IPS-15b (cell line): ENCODE data around the gene TTLL11.
"Not testable (repeated sequence)": the region's sequence is repeated elsewhere in the genome, so short reads cannot be mapped to it uniquely, and the experiment has no call there.

Source experiments
- H3K27me3 ChIP-seq: one replicate; pipeline ENCODE4 v1.6.1; 2013; ENCODE audit warnings: low read length; ENCODE audit not compliant: control insufficient read depth, insufficient read depth
- H3K36me3 ChIP-seq: one replicate; pipeline ENCODE4 v1.6.1; 2013; ENCODE audit warnings: low read length; ENCODE audit not compliant: control insufficient read depth, insufficient read depth
- H3K4me1 ChIP-seq: one replicate; pipeline ENCODE4 v1.6.1; 2013; ENCODE audit warnings: mild to moderate bottlenecking, low read length; ENCODE audit not compliant: control insufficient read depth, insufficient read depth
- H3K4me3 ChIP-seq: one replicate; pipeline ENCODE4 v1.5.1; 2013; ENCODE audit warnings: low read depth, low read length
- H3K9ac ChIP-seq: one replicate; pipeline ENCODE4 v1.6.1; 2013; ENCODE audit warnings: low read depth, mild to moderate bottlenecking, low read length
- H3K9me3 ChIP-seq: one replicate; pipeline ENCODE4 v1.6.1; 2013; ENCODE audit warnings: mild to moderate bottlenecking, low read length; ENCODE audit not compliant: control insufficient read depth, insufficient read depth

Gene TTLL11

DNA sequence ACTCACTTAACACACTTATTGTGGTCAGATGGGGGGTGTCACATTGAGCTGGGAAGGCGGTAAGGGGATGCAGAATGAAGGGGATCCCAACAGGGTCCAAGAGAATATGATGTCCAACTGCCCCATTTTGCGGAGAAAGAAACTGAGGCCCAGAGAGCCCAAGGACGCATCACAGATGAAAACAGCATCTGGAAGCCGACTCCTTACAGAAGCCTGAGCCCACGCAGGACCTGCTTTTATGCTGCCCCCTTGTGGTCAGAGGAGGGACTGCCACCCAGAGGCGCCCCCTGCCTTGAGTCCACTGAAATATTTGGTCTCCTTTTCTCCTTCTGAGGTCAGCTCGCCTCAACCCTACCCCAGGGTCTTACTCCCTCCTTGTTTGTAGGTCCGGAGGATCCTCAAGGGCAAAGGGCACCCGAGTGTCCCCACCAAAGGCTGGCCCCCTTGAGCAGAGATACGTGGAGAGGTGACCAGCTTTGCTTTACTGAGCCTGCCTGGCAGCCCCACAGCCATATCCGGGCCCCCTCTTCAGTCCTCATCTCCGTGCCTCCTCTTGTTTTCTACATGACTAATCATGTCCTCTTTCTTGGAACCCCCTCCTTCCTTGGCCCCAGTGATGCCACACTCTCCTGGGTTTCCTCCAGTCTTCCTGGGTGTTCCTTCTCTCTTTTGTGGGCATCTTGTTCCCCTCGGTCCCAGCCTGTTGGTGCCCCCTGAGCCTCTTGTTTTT, 30.0 kb upstream of the TTLL11 start:
- no peak overlapping the region for H3K4me3 ChIP-seq
- no peaks in the 10 kb centered on the region for H3K9me3 ChIP-seq
- no peak overlapping the region for H3K9ac ChIP-seq
- peaks cover 6% of the 10 kb centered on the region for H3K4me1 ChIP-seq
- H3K27me3 ChIP-seq, result peaks cover 33% of the 10 kb centered on the region
- H3K36me3 ChIP-seq, result no peaks in the 10 kb centered on the region

DNA sequence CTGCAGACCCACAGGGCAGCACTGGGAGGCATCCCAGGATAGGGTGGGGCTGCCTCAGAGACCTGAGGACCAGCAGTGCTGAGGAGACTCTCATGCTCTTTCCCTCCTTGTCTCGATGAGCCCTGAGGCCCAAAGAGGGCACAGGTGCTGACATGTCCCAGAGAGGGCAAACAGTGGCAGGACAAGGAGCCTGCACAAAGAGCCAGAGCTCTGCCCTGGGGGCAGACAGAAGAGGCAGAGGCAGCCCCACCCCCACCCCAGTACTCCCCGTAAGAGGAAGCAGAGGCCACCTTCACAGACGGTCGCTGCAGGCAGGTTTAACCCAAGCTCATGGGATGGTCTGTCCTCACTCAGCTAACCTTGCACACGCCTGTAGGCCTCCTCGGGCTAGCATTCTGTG, 29.4 kb upstream of the TTLL11 start:
- H3K4me3 ChIP-seq, result no peak overlapping the region
- no peaks in the 10 kb centered on the region for H3K36me3 ChIP-seq
- no peak overlapping the region for H3K9ac ChIP-seq
- no peaks in the 10 kb centered on the region for H3K9me3 ChIP-seq
- peaks cover 29% of the 10 kb centered on the region for H3K27me3 ChIP-seq
- peaks cover 6% of the 10 kb centered on the region for H3K4me1 ChIP-seq

DNA sequence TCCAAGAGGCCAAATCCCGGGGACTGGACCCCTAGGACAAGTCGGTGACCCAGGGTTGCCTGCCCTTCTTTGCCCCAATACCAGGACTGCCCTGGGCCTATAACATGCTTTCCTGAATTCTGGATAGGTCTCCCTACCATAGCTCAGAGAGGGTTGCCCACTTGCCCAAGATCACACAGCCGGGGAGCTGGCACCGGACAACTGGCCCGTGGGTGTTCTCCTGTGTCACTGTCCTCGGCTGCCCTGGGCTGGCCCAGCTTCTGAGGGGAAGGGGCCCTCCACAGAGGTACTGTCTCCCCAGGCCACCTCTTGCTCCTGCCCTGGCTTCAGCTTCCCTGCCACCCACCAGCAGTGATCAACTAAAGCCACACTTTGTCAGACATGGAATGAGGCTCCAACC, 28.8 kb upstream of the TTLL11 start:
- Histone ChIP-seq H3K9me3 (no peaks in the 10 kb centered on the region), H3K4me3 (no peak overlapping the region), H3K27me3 (peaks cover 25% of the 10 kb centered on the region), H3K9ac (no peak overlapping the region), H3K36me3 (no peaks in the 10 kb centered on the region), H3K4me1 (peaks cover 6% of the 10 kb centered on the region)

DNA sequence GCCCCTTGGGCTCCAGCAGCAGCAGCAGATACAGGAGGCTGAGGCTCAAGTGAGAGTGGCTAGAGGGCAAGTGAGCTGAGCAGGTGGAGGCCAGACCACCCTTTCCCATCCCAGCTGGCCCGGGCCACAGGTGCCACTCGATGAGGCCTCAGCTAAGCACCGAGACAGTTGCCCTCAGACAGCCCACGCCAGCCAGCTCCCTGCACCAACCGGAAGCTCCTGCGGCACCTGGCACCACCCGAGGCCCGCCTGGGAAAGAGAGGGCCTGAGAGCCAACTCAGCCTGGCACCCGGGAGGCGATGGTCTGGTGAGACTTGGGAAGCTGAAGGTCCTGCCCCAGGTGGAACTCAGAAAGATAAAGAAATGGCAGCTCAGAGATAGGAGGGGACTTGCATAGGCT, 28.3 kb upstream of the TTLL11 start:
- peaks cover 8% of the 10 kb centered on the region for H3K4me1 ChIP-seq
- H3K9ac ChIP-seq, result no peak overlapping the region
- no peaks in the 10 kb centered on the region for H3K9me3 ChIP-seq
- no peak overlapping the region for H3K4me3 ChIP-seq
- peaks cover 22% of the 10 kb centered on the region for H3K27me3 ChIP-seq
- H3K36me3 ChIP-seq, result no peaks in the 10 kb centered on the region

DNA sequence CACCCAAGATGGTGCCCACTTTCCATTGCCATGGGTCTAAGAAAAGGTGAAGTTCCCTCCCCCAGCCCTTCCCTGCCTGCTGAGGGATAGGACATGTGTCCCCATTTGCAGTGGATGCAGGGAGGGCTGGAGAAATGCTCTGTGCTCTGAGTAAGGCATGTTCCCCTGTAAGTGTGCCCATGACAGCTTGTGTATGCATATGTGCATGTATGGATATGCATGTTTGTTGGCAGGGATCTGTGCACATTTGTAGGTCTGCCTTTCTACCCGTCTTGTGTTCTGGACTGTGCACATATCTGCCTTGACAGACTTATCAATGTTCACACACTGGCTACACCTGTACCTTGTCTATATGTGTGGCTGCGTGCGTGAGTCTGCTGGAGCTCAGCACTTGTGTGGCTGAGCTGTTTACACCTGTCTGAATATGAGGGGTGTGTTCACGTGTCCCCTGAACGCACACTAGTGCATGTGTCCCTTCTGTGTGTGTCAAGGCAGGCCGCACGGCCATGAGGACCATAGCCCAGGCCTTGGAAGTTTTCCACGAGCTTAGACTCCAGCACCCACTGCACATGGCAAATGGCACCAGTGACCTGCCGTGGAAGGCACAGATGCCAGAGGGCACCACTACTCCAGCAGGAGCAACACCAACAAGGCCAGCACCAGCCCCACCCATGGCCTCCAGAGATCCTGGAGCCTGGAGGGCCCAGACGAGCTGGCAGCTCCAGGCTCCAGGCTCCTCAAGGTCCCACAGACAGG, 27.4 kb upstream of the TTLL11 start:
- Histone ChIP-seq H3K4me1 (peaks cover 10% of the 10 kb centered on the region), H3K4me3 (no peak overlapping the region), H3K36me3 (no peaks in the 10 kb centered on the region), H3K27me3 (peaks cover 13% of the 10 kb centered on the region), H3K9me3 (no peaks in the 10 kb centered on the region), H3K9ac (no peak overlapping the region)

DNA sequence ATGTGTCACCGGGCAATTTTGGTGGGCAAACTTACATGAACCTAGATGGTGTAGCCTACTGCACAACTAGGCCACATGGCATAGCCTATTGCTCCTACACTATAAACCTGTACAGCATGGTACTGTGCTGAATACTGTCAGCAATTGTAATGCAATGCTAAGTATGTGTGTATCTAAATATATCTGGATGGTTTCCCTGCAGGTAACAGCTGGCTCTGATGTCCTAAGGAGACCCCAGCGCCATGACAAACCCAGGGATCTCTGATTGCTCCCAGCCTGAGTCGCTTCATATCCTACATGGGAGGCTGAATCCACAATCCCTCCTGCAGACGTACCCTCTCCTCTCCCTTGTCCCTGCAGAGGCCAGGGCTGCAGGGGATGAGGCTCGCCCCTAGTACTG, 26.6 kb upstream of the TTLL11 start:
- Histone ChIP-seq H3K27me3 (peaks cover 7% of the 10 kb centered on the region), H3K4me3 (no peak overlapping the region), H3K9me3 (no peaks in the 10 kb centered on the region), H3K4me1 (peaks cover 10% of the 10 kb centered on the region), H3K36me3 (no peaks in the 10 kb centered on the region), H3K9ac (no peak overlapping the region)

DNA sequence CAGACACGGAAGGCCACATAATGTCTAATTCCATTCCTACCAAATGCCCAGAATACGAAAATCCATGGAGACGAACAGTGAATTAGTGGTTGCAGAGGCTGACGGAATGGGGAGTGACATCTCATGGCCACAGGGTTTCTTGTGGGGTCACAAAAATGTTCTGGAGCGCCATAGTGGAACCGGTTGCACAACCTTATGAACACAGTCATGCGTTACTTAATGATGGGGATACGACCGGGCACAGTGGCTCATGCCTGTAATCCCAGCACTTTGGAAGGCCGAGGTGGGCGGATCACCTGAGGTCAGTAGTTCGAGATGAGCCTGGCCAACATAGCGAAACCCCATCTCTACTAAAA, 26.0 kb upstream of the TTLL11 start:
- Histone ChIP-seq H3K9me3 (no peaks in the 10 kb centered on the region), H3K9ac (no peak overlapping the region), H3K4me1 (peaks cover 10% of the 10 kb centered on the region), H3K4me3 (no peak overlapping the region), H3K27me3 (peaks cover under 1% of the 10 kb centered on the region), H3K36me3 (no peaks in the 10 kb centered on the region)

DNA sequence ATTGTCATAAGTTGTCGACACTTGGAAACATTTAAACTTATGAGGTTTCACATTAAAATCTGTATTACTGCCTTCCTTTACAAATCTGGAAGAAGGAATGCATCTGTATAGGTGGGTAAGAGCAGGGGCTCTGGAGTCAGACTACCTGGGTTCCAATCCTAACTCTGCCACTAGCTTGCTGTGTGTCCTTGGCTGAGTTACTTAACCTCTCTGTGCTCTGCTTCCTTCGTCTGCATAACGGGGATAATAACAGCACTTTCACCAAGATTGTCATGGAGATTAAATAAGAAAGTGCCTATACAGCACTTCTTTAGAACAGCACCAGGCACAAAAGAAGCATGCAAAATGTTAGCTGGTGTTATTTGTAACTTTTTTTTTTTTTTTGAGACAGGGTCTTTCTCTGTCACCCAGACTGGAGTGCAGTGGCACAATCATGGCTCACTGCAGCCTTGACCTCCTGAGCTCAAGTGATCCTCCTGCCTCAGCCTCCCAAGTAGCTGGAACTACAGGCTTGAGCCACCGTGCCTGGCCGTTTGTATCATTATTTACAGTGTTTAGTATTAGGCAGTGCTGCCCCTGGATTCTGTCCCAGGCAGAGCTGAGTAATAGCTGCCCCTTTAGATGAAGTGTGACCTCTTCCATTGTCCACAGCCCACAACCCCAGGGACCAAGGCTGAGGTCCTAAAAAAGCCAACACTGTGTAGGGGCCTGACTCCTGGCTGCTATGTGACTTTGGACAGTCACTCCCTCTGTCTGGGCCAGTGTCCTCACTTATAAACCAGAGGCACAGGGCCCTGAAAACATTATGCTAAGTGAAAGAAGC, 25.4 kb upstream of the TTLL11 start:
- no peaks in the 10 kb centered on the region for H3K9me3 ChIP-seq
- no peak overlapping the region for H3K4me3 ChIP-seq
- no peaks in the 10 kb centered on the region for H3K27me3 ChIP-seq
- H3K36me3 ChIP-seq, result no peaks in the 10 kb centered on the region
- no peak overlapping the region for H3K9ac ChIP-seq
- H3K4me1 ChIP-seq, result peaks cover 10% of the 10 kb centered on the region

DNA sequence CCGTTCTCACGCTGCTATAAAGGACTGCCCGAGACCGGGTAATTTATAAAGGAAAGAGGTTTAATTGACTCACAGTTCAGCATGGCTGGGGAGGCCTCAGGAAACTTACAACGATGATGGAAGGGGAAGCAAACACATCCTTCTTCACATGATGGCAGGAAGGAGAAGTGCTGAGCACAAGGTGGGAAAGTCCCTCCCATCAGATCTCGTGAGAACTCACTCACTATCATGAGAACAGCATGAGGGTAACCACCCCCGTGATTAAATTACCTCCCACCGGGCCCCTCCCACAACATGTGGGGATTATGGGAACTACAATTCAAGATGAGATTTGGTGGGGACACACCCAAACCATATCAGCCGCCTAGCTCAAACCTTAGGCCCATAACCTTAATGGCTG, 24.1 kb upstream of the TTLL11 start:
- H3K9me3 ChIP-seq, H3K4me3 ChIP-seq, H3K4me1 ChIP-seq, H3K36me3 ChIP-seq, H3K9ac ChIP-seq, H3K27me3 ChIP-seq: not testable (repeated sequence)

DNA sequence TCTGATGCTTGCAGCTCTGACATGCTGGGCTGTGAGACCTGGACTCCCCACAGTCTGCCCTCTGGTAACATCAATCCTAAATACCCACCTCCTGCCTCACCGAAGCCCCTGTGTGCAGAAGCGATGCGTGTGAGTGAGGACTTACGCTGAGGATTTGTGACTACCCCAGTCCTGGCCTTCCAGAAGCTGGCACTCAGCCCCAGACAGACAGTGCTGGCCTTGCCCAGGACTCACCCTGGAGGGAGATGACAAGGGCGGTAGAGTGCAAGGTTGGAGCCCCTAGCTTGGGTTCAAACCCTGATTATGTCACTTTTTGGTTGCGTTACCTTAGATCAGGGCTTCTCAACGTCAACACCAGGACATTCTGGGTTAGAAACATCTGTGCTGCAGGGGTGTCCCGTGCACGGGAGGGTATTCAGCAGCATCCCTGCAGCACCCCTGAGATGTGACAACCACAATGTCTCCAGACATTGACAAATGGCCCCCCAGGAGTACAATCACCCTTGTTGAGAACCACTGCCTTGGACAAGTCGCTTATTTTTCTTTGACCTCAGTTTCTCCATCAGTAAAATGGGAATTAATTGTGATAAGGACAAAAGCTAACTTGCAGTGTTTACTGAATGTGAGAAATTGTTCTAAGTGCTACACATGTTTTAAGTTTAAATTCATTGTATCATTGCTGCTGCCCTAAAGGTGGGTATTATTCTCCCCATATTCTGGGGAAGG, 23.5 kb upstream of the TTLL11 start:
- Histone ChIP-seq H3K4me3 (no peak overlapping the region), H3K4me1 (peaks cover 7% of the 10 kb centered on the region), H3K9ac (no peak overlapping the region), H3K27me3 (no peaks in the 10 kb centered on the region), H3K9me3 (no peaks in the 10 kb centered on the region), H3K36me3 (no peaks in the 10 kb centered on the region)

DNA sequence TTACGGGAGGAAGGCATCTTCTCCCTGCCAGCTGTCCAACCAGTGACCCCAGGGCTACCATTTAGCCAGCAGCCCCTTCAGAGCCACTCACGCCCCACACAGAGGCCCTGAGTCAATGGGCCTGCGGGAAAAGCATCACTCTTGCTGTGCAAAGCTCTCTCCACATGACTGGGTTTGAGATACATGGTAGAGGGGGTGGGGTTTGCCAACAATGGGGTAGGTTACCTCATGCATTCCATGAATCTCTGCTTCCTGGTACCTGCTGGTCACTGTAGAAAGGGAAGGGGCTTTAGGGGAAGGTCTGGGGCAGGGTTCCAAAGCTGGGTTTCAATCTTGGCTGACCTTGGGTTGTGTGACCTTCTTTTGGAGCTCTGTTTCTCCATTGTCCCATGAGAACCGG, 22.9 kb upstream of the TTLL11 start:
- no peak overlapping the region for H3K4me3 ChIP-seq
- peaks cover 7% of the 10 kb centered on the region for H3K4me1 ChIP-seq
- H3K9ac ChIP-seq, result no peak overlapping the region
- H3K9me3 ChIP-seq, result no peaks in the 10 kb centered on the region
- H3K36me3 ChIP-seq, result no peaks in the 10 kb centered on the region
- no peaks in the 10 kb centered on the region for H3K27me3 ChIP-seq
